Fibroblast of skin of right biceps (primary cell): ENCODE measurements around the gene TDP1.

Experiments
- DNase-seq: peaks from one replicate; pipeline ENCODE4 v3.0.0-alpha.2; 2013

The TDP1 gene

DNA sequence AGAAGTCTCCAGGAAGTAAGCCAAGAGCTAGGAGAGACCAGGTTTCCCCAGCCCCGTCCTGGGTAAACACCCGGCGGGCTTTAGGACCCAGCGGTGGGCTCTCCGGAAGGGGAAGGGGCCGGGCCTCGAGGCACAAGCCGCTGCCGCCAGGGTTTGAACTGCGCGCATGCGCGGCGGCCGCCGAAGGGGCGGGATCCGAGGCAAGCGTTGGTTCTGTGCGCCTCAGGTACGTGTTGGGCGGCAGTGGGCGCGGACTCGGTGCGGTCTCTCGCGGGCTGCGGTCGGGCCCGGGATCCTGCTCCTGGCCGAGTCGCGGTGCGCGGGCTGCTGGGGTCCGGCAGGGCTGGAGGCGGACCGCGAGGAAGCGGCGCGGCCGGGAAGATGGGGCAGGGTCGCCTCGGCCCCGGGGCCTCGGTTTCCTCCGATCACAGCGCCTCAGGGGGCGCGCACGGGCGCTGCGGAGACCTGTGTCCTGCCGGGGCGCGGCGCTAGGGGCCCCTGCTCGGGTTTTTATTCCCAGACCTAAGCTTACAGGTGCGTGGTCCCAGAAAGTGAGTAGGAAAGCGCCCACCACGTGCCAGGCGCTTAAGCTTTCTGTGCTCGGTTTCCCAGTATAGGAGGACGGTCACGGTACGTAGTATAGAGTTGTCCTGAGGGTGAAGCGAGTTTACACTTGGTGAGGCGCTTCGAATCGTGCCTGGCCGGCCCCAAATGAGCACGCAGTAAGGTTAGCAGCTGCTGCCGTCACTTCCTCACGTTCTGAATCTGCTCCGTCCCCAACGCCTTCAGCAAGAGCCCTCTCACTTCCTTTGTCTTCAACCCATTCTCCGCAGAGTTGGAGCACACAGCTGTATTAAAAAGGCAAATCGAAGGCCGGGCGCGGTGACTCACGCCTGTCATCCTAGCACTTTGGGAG is at the start of gene TDP1:
Gene TDP1 (plus strand): TSS at position 183 of the 916 bp plus-strand sequence. CDS start 7,188 bp downstream, outside the sequence.
- DNase-seq, result peak; percentile 97

- DNase-seq, result no peak
Observed at GRCh38 chr14:89906000-89906399, 49.7 kb upstream of the TDP1 start.

- no peak for DNase-seq
Observed at GRCh38 chr14:89907655-89908054, 48.1 kb upstream of the TDP1 start.

- DNase-seq, result peak; percentile 30
Observed at GRCh38 chr14:89908712-89909450, 46.8 kb upstream of the TDP1 start.

DNA sequence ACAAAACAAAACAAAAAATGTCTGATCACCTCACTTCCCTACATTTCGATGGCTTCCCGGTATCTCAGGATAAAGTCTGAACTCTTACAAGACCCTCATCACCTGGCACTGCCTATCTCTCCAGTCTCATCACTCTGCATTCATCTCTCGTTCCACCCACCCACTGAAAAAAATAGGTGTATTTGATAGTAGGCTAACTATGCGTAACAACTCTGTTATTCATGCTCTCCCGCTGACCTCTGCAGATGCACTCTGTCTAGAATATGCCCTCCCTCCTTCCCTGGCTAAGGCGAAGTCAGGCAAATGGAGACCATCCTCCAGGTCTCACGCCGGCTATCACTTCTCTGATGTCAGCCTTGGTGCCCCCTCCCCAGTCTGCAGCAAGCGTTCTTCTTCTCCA is 46.1 kb upstream of the TDP1 start:
- DNase-seq, result no peak

- DNase-seq, result no peak
Observed at GRCh38 chr14:89910691-89911009, 45.1 kb upstream of the TDP1 start.

DNA sequence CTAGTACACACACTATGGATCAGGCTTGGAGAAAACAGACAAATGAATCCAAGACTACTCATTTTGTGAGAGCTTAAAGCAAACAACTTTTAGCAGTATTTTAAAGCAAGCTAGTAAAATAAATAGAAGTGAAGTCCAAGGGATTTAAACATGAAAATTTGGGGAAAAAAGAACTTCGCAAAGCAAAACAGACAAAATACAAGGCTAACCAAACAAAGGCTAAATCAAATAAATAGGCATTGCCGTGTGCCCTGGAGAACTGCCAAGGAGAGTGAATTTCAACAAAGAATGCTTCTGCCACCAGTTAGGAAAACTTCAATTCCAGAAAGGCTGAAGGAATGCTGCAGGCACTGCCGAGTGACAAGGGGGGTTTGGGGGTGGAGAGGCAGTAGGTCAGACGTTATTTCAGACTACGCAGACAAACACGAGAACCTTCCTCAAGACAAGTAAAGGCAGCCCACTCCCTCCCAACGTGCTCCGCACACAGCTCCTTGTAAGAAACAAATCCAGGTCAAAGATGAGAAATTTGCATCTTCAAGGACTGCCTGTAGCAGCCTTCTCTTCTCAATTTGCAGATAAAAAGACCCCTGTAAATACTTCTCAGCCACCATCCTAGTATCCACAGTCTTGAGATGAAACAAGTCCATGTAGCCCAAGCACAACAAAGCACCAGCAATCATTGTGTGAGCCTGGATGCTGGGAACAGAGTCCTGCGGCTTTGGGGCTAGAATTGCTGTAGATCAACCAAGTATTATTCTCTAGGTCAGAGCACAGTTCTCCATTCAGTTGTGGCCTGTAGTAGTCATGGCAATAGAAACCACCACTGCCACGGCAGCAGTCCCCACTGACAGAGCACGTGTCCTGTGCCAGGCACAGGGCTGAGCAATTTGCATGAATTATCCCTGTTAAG is 44.5 kb upstream of the TDP1 start:
- peak; percentile 86 for DNase-seq

DNA sequence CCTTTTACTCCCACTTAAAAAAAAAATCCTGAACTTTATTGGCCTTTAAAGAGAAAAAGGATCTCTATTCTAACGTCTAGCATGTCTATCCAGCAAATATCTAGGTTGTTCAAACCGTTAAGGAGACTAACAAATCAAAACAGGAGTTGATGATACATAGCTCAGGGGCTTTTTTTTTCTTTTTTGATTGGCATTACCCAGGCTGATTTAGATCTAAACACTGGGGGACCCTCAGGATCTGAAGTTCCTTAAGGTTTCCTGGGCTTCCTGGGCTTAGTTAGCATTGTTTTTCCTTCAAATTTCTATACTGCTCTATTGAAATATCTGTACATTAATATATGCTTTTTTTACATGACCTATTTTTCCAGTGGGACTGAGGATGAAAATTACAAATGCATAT is 43.5 kb upstream of the TDP1 start:
- DNase-seq, result no peak

- DNase-seq, result peak; percentile 99
Observed at GRCh38 chr14:89912667-89913211, 43.0 kb upstream of the TDP1 start.

GRCh38 chr14:89915114-89915878 is 40.4 kb upstream of the TDP1 start:
- peak; percentile 71 for DNase-seq

- DNase-seq, result no peak
Observed at GRCh38 chr14:89918721-89919120, 37.0 kb upstream of the TDP1 start.

DNA sequence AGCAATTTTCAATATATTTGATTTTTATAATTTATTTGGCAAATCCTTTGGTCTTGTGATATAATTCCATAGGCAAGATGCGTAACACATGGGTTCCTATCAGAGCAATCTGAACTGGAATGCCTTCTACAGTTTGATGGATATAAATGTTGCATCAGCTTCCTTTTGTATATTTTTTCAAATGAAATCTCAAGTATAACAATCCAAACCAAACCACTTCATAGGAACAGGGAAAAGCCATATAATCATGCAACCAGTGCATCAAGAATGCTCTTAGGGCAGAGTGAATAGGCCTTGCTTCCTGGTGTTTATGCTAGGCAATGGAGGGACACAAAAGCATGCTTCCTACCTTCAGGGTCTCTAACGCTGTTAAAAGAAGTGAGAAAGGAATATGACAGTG is 35.7 kb upstream of the TDP1 start:
- DNase-seq, result peak; percentile 55

GRCh38 chr14:89921346-89921745 is 34.4 kb upstream of the TDP1 start:
- peak; percentile 38 for DNase-seq

DNA sequence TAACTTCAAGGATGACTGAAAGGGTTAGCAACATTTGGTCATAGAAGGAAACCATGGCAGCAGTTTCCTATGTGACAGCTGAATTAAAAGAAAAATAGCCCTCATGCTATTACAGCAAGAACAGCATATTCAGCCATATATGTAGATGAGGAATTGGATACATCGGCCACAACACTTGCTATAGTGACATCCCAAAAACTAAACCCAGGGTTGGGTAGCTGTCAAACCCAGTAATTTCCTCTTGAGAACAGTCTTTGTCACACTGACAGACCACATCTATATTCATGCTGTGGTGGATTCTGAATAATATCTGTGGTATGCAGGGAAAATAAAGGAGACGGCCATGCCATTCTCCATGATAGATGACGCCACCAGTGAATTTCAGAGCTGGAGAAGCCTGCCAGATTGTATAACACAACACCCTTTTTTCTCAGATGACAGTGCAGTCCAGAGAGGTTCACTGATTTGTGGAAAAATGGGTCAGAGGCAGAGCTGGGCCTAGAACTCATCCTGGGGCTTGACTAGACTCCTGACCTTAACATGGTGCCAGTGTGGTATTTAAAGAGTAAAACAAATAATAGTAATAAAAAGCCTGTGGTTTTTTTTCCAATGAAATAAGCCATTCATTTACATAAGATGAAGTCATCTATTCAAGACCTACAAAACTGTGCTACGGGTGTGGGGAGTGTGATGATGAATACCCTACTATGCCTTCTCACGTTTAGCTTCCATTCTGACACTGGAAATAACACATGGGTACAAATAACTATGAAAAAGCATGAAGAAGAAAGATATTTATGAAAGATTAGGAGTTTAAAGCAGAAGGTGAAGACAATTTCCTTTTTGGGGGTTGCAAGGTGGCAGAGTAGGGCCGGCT is 33.5 kb upstream of the TDP1 start:
- peak; percentile 96 for DNase-seq

- no peak for DNase-seq
Observed at GRCh38 chr14:89924268-89924667, 31.5 kb upstream of the TDP1 start.

- DNase-seq, result no peak
Observed at GRCh38 chr14:89926694-89927093, 29.0 kb upstream of the TDP1 start.

GRCh38 chr14:89927186-89927865 is 28.4 kb upstream of the TDP1 start:
- DNase-seq, result no peak

- no peak for DNase-seq
Observed at GRCh38 chr14:89933002-89933401, 22.7 kb upstream of the TDP1 start.

GRCh38 chr14:89936654-89937185 is 19.0 kb upstream of the TDP1 start:
- DNase-seq, result no peak

- no peak for DNase-seq
Observed at GRCh38 chr14:89941830-89942377, 13.8 kb upstream of the TDP1 start.
